HepG2 (cell line): Measurements from ENCODE around the gene SF3B5. TPM values are rescaled to one million over a fixed set of nuclear protein-coding genes. Genes with fewer than 3 reads are reported as not detected.
A peak's percentile ranks its signal among the peaks of the same experiment; 100 is the strongest.

Experiments used
- ATF6 ChIP-seq: sonication (generic); formaldehyde crosslinking; conservative IDR thresholded peaks from 2 replicates; pipeline ENCODE4 v1.4.0; 2020; ENCODE audit warnings: missing genetic modification reagents
- E2F5 ChIP-seq: sonication (generic); formaldehyde crosslinking; conservative IDR thresholded peaks from 2 replicates; pipeline ENCODE4 v1.4.0; 2020; ENCODE audit warnings: missing genetic modification reagents
- IRF9 ChIP-seq: sonication (generic); formaldehyde crosslinking; IDR thresholded peaks from 2 replicates; pipeline ENCODE4 v1.8.0; 2022; ENCODE audit warnings: missing genetic modification reagents, mild to moderate bottlenecking, borderline replicate concordance
- KLF13 ChIP-seq: sonication (generic); formaldehyde crosslinking; IDR thresholded peaks from 2 replicates; pipeline ENCODE4 v1.4.0; 2020; ENCODE audit warnings: mild to moderate bottlenecking, missing genetic modification reagents
- KLF9 ChIP-seq: IDR thresholded peaks from 2 replicates; pipeline ENCODE4 v1.6.1; 2016; ENCODE audit warnings: low read depth
- LCORL ChIP-seq, 2 experiments: fragments of 450-650 bp in 1 of 2; sonication (generic) in 1 of 2; formaldehyde crosslinking in 1 of 2; IDR thresholded peaks; 2 replicates each; pipeline versions ENCODE4 v1.5.0 to v1.6.1; 2017 to 2020; ENCODE audit warnings: antibody characterized with exemption in 1 of 2, missing genetic modification reagents in 1 of 2
- NBN ChIP-seq: fragments of 450-650 bp; conservative IDR thresholded peaks from 2 replicates; pipeline ENCODE4 v1.6.1; 2017
- PHF5A ChIP-seq: IDR thresholded peaks from one replicate; pipeline ENCODE4 v1.6.1; 2018; ENCODE audit warnings: low read depth, missing genetic modification reagents; ENCODE audit not compliant: unreplicated experiment
- PLSCR1 ChIP-seq: sonication (generic); formaldehyde crosslinking; IDR thresholded peaks from 2 replicates; pipeline ENCODE4 v1.5.0; 2020; ENCODE audit warnings: missing genetic modification reagents, mild to moderate bottlenecking, borderline replicate concordance
- STAT6 ChIP-seq: sonication (generic); formaldehyde crosslinking; IDR thresholded peaks from 2 replicates; pipeline ENCODE4 v1.4.0; 2020; ENCODE audit warnings: missing genetic modification reagents, mild to moderate bottlenecking, borderline replicate concordance
- TBX2 ChIP-seq: sonication (generic); formaldehyde crosslinking; IDR thresholded peaks from 2 replicates; pipeline ENCODE4 v1.5.0; 2020; ENCODE audit warnings: missing genetic modification reagents, mild to moderate bottlenecking, borderline replicate concordance
- ZNF24 ChIP-seq: fragments of 450-650 bp; IDR thresholded peaks from 2 replicates; pipeline ENCODE4 v1.6.1; 2017; ENCODE audit warnings: antibody characterized with exemption, mild to moderate bottlenecking
- ZNF260 ChIP-seq: sonication (generic); formaldehyde crosslinking; IDR thresholded peaks from 2 replicates; pipeline ENCODE4 v1.4.0; 2020; ENCODE audit warnings: missing genetic modification reagents, low read depth, mild to moderate bottlenecking, borderline replicate concordance
- ZNF274 ChIP-seq: sonication (generic); formaldehyde crosslinking; IDR thresholded peaks from 2 replicates; pipeline ENCODE4 v1.5.1; 2020; ENCODE audit warnings: mild to moderate bottlenecking, missing genetic modification reagents
- ZNF335 ChIP-seq: sonication (generic); formaldehyde crosslinking; IDR thresholded peaks from 2 replicates; pipeline ENCODE4 v1.4.0; 2020; ENCODE audit warnings: missing genetic modification reagents
- ZNF343 ChIP-seq: sonication (generic); formaldehyde crosslinking; IDR thresholded peaks from 2 replicates; pipeline ENCODE4 v1.4.0; 2020; ENCODE audit warnings: mild to moderate bottlenecking, missing genetic modification reagents
- polyA plus RNA-seq, 8 experiments: library from polyadenylated mRNA; depleted of rRNA in 3 of 8; stranded (reverse) in 7 of 8; unstranded in 1 of 8; fragments of >200 nt; fragmentation: Illumina TruSeq in 4 of 8; extraction: Trizol in 4 of 8; gene quantifications; 2 replicates each; pipeline versions ENCODE4 v1.2.1 to v1.2.3, GENCODE V29; 2011 to 2016; ENCODE audit warnings: low read depth in 4 of 8, missing spikeins in 1 of 8, mixed read lengths in 1 of 8; ENCODE audit not compliant: insufficient read depth in 1 of 8
- total RNA-seq, 5 experiments: library from RNA; depleted of rRNA; stranded (reverse); fragments of >200 nt; fragmentation: Illumina TruSeq; extraction: Trizol; gene quantifications; 2 replicates each; pipeline ENCODE4 v1.2.3, GENCODE V29; 2016; ENCODE audit warnings: low read depth in 1 of 5

SF3B5 gene
- total and polyA plus RNA-seq, 2 of the 13 experiments (the other 11 are each of a cell fraction or from before 2014, with no cell fraction given): 263 to 292 TPM

- no peak for TF ChIP-seq NBN
- TF ChIP-seq STAT6: no peak
- no peak for TF ChIP-seq KLF9 (CRISPR knock-in tag)
- TF ChIP-seq PHF5A (CRISPR knock-in tag): no peak
- TF ChIP-seq ZNF343 (CRISPR knock-in tag): peak; percentile 98
- no peak for TF ChIP-seq ZNF335 (CRISPR knock-in tag)
- TF ChIP-seq PLSCR1 (CRISPR knock-in tag): no peak
- TF ChIP-seq ZNF24: no peak
- TF ChIP-seq KLF13 (CRISPR knock-in tag): no peak; the same call in 1 of the 2 replicates
- TF ChIP-seq E2F5: 0 out of 2 replicates have a peak, but pooled peaks have one; percentile 23
- TF ChIP-seq ATF6 (CRISPR knock-in tag): no peak
- no peak for TF ChIP-seq LCORL (IDR thresholded peaks at IDR 0.05)
- peak; percentile 53 for TF ChIP-seq LCORL (CRISPR knock-in tag; IDR thresholded peaks at IDR 0.05)
- TF ChIP-seq IRF9 (CRISPR knock-in tag): peak; percentile 88; the same call in 1 of the 2 replicates
- TF ChIP-seq ZNF260: no peak
- TF ChIP-seq ZNF274 (CRISPR knock-in tag): no peak
- peak; percentile 70 for TF ChIP-seq TBX2 (CRISPR knock-in tag)
Observed at GRCh38 chr6:144063744-144064401, 31.5 kb downstream of the SF3B5 start (continued).
